ENCODE results near the gene SIRT7. TPM values are rescaled to one million over a fixed set of nuclear protein-coding genes. Genes with fewer than 3 reads are reported as not detected.
"Not testable (repeated sequence)": the region's sequence is repeated elsewhere in the genome, so short reads cannot be mapped to it uniquely, and the experiment has no call there.

SIRT7 gene
- total RNA-seq, 1 donor from 2014 or later, result 21.1 TPM

- no peak for DNase-seq
Measured at GRCh38 chr17:81918832-81919545, 1.0 kb upstream of the SIRT7 start.

- DNase-seq, result not testable (repeated sequence)
Measured at GRCh38 chr17:81918333-81918669, 325 bp upstream of the SIRT7 start.

- no peak for DNase-seq
Measured at GRCh38 chr17:81916234-81917001, 1.6 kb downstream of the SIRT7 start.

GRCh38 chr17:81915331-81915730 lies 2.6 kb downstream of the SIRT7 start:
- DNase-seq, result no peak

- no peak for DNase-seq
Measured at GRCh38 chr17:81914103-81914850, 3.7 kb downstream of the SIRT7 start.

- no peak for DNase-seq
Measured at GRCh38 chr17:81913394-81914102, 4.4 kb downstream of the SIRT7 start.

GRCh38 chr17:81912441-81913309 lies 5.3 kb downstream of the SIRT7 start:
- DNase-seq, result no peak

- DNase-seq, result no peak
Measured at GRCh38 chr17:81911969-81912368, 6.0 kb downstream of the SIRT7 start.

GRCh38 chr17:81911277-81911961 lies 6.6 kb downstream of the SIRT7 start, which contains the start of gene PCYT2:
Gene PCYT2, minus strand, starts transcription at chr17:81911399. Its CDS starts 44 bp downstream, at chr17:81911355.
- peak; percentile 90 for DNase-seq

- no peak for DNase-seq
Measured at GRCh38 chr17:81910840-81911276, 7.1 kb downstream of the SIRT7 start.

GRCh38 chr17:81909966-81910839 lies 7.8 kb downstream of the SIRT7 start:
- peak; percentile 37 for DNase-seq

GRCh38 chr17:81909231-81909630 lies 8.7 kb downstream of the SIRT7 start:
- DNase-seq, result no peak

GRCh38 chr17:81908793-81909192 lies 9.2 kb downstream of the SIRT7 start:
- no peak for DNase-seq

- DNase-seq, result no peak
Measured at GRCh38 chr17:81907219-81908145, 10.5 kb downstream of the SIRT7 start.

GRCh38 chr17:81906476-81907218 lies 11.3 kb downstream of the SIRT7 start:
- DNase-seq, result no peak

GRCh38 chr17:81905993-81906392 lies 12.0 kb downstream of the SIRT7 start:
- DNase-seq, result no peak

GRCh38 chr17:81905424-81905875 lies 12.5 kb downstream of the SIRT7 start:
- no peak for DNase-seq

Measured in dermis blood vessel endothelial cell (primary cell).